Suppressor macrophage treated with lipopolysaccharide for 1 hour (primary cell): Measurements from ENCODE around the gene PRDM16.

ENCODE experiments used
- DNase-seq, 3 donors: peaks; one replicate each; pipeline ENCODE4 v3.0.0-alpha.2; 2020 to 2022

PRDM16 gene

GRCh38 chr1:3215198-3216014 is 146.4 kb downstream of the PRDM16 start:
- no peak for DNase-seq

GRCh38 chr1:3216015-3216391 is 147.0 kb downstream of the PRDM16 start:
- no peak for DNase-seq

GRCh38 chr1:3217181-3217641 is 148.2 kb downstream of the PRDM16 start:
- DNase-seq, result no peak

- DNase-seq, result no peak
These were observed 149.1 kb downstream of the PRDM16 start for GRCh38 chr1:3217979-3218679.

- no peak for DNase-seq
These were observed 150.2 kb downstream of the PRDM16 start for GRCh38 chr1:3219005-3219790.

- DNase-seq, result no peak
These were observed 150.9 kb downstream of the PRDM16 start for GRCh38 chr1:3219791-3220467.

- DNase-seq, result no peak
These were observed 152.4 kb downstream of the PRDM16 start for GRCh38 chr1:3221112-3222041.

GRCh38 chr1:3222042-3222692 is 153.2 kb downstream of the PRDM16 start:
- DNase-seq, result peak; percentile 63 to 78 (median 74)

GRCh38 chr1:3225661-3226060 is 156.7 kb downstream of the PRDM16 start:
- no peak for DNase-seq

GRCh38 chr1:3226191-3226590 is 157.2 kb downstream of the PRDM16 start:
- no peak for DNase-seq

GRCh38 chr1:3226701-3227350 is 157.8 kb downstream of the PRDM16 start:
- no peak for DNase-seq

GRCh38 chr1:3227351-3227704 is 158.3 kb downstream of the PRDM16 start:
- DNase-seq, result no peak

GRCh38 chr1:3227893-3228292 is 158.9 kb downstream of the PRDM16 start:
- no peak for DNase-seq

- DNase-seq, result no peak
These were observed 160.2 kb downstream of the PRDM16 start for GRCh38 chr1:3229081-3229725.

GRCh38 chr1:3230553-3230952 is 161.6 kb downstream of the PRDM16 start:
- DNase-seq, result no peak

- DNase-seq, result no peak
These were observed 162.2 kb downstream of the PRDM16 start for GRCh38 chr1:3231245-3231644.

- no peak for DNase-seq
These were observed 162.8 kb downstream of the PRDM16 start for GRCh38 chr1:3231826-3232225.

- no peak for DNase-seq
These were observed 164.0 kb downstream of the PRDM16 start for GRCh38 chr1:3233031-3233430.

GRCh38 chr1:3233551-3233950 is 164.5 kb downstream of the PRDM16 start:
- DNase-seq, result no peak

- DNase-seq, result no peak
These were observed 165.3 kb downstream of the PRDM16 start for GRCh38 chr1:3234281-3234680.
